Chondrocyte (in vitro differentiated cells): ENCODE measurements around the gene MYLK. TPM values are rescaled to one million over a fixed set of nuclear protein-coding genes. Genes with fewer than 3 reads are reported as not detected.
A peak's percentile ranks its signal among the peaks of the same experiment; 100 is the strongest.

Experiments
- DNase-seq: peaks from one replicate; pipeline ENCODE4 v3.0.0; 2021; ENCODE audit warnings: mixed read lengths, low spot score
- H3K27ac Mint-ChIP-seq: one replicate; pipeline ENCODE4 v1.8.0; 2021; ENCODE audit warnings: mild to moderate bottlenecking, moderate library complexity, mixed read lengths; ENCODE audit not compliant: unreplicated experiment
- H3K27me3 Mint-ChIP-seq: 2 replicates; pipeline ENCODE4 v1.8.0; 2021; ENCODE audit warnings: low read depth, mixed read lengths
- H3K36me3 Mint-ChIP-seq: 2 replicates; pipeline ENCODE4 v1.8.0; 2021; ENCODE audit warnings: low read depth, mixed read lengths
- H3K4me1 Mint-ChIP-seq: 2 replicates; pipeline ENCODE4 v1.8.0; 2021; ENCODE audit warnings: low read depth, mild to moderate bottlenecking, mixed read lengths
- H3K4me3 Mint-ChIP-seq: one replicate; pipeline ENCODE4 v1.8.0; 2021; ENCODE audit warnings: mild to moderate bottlenecking, moderate library complexity, mixed read lengths; ENCODE audit not compliant: unreplicated experiment
- H3K9me3 Mint-ChIP-seq: 2 replicates; pipeline ENCODE4 v1.8.0; 2021; ENCODE audit warnings: low read depth, mixed read lengths
- CTCF ChIP-seq: fragments of 200-600 bp; sonication (generic); IDR thresholded peaks from 2 replicates; pipeline ENCODE4 v1.5.0; 2021; ENCODE audit warnings: antibody characterized with exemption, mild to moderate bottlenecking, moderate library complexity
- total RNA-seq: library from RNA; stranded (reverse); gene quantifications from 3 replicates; pipeline ENCODE4 v1.2.1, GENCODE V29; 2021

The MYLK gene
- total RNA-seq, 1 donor from 2014 or later: 405 TPM

- H3K27me3 Mint-ChIP-seq: no peaks in the 10 kb centered on the region
- peak overlapping the region; percentile 86 for H3K27ac Mint-ChIP-seq
- peak overlapping the region; percentile 87 for H3K4me3 Mint-ChIP-seq
- no peaks in the 10 kb centered on the region for H3K9me3 Mint-ChIP-seq
- peaks cover 33% of the 10 kb centered on the region for H3K36me3 Mint-ChIP-seq
- peaks cover 91% of the 10 kb centered on the region for H3K4me1 Mint-ChIP-seq
- TF ChIP-seq CTCF: no peak
- no peak for DNase-seq
These were observed 185.3 kb downstream of the MYLK start for GRCh38 chr3:123698813-123699212.

GRCh38 chr3:123696808-123697207 lies 187.3 kb downstream of the MYLK start:
- peak overlapping the region; percentile 84 for H3K27ac Mint-ChIP-seq
- peaks cover 96% of the 10 kb centered on the region for H3K4me1 Mint-ChIP-seq
- peak overlapping the region; percentile 87 for H3K4me3 Mint-ChIP-seq
- TF ChIP-seq CTCF: no peak
- no peak for DNase-seq
- peaks cover 40% of the 10 kb centered on the region for H3K36me3 Mint-ChIP-seq
- H3K9me3 Mint-ChIP-seq: no peaks in the 10 kb centered on the region
- H3K27me3 Mint-ChIP-seq: no peaks in the 10 kb centered on the region

- TF ChIP-seq CTCF: no peak
- no peak for DNase-seq
- Mint-ChIP-seq H3K4me1 (peaks cover 96% of the 10 kb centered on the region), H3K9me3 (no peaks in the 10 kb centered on the region), H3K27me3 (no peaks in the 10 kb centered on the region), H3K4me3 (peak overlapping the region; percentile 87), H3K27ac (peak overlapping the region; percentile 84), H3K36me3 (peaks cover 47% of the 10 kb centered on the region)
These were observed 188.1 kb downstream of the MYLK start for GRCh38 chr3:123695731-123696640.

GRCh38 chr3:123695152-123695551 lies 189.0 kb downstream of the MYLK start:
- TF ChIP-seq CTCF: no peak
- H3K27me3 Mint-ChIP-seq: no peaks in the 10 kb centered on the region
- H3K36me3 Mint-ChIP-seq: peaks cover 47% of the 10 kb centered on the region
- no peak for DNase-seq
- no peaks in the 10 kb centered on the region for H3K9me3 Mint-ChIP-seq
- peak overlapping the region; percentile 87 for H3K4me3 Mint-ChIP-seq
- H3K4me1 Mint-ChIP-seq: peaks cover 96% of the 10 kb centered on the region
- H3K27ac Mint-ChIP-seq: peak overlapping the region; percentile 75

GRCh38 chr3:123694366-123695087 lies 189.6 kb downstream of the MYLK start:
- Mint-ChIP-seq H3K4me1 (peaks cover 100% of the 10 kb centered on the region), H3K27me3 (no peaks in the 10 kb centered on the region), H3K9me3 (no peaks in the 10 kb centered on the region), H3K27ac (peak overlapping the region; percentile 75), H3K4me3 (peak overlapping the region; percentile 87), H3K36me3 (peaks cover 50% of the 10 kb centered on the region)
- DNase-seq: no peak
- no peak for TF ChIP-seq CTCF
